Upper lobe of right lung (tissue), 1 donor: Measurements from ENCODE around the gene GAB3. TPM values are rescaled to one million over a fixed set of nuclear protein-coding genes. Genes with fewer than 3 reads are reported as not detected.
A peak's percentile ranks its signal among the peaks of the same experiment; 100 is the strongest.

Experiments
- ATAC-seq: fragments of 200-7000 bp; cut with Tn5 transposase; one replicate; pipeline ENCODE4 v1.9.1; 2020; ENCODE audit warnings: mild to moderate bottlenecking, moderate library complexity
- DNase-seq: peaks from one replicate; pipeline ENCODE4 v3.0.0-alpha.2; 2020
- H3K27ac ChIP-seq: fragments of 200-600 bp; one replicate; pipeline ENCODE4 v1.8.0; 2022
- H3K27me3 ChIP-seq: fragments of 200-600 bp; one replicate; pipeline ENCODE4 v1.8.0; 2022; ENCODE audit warnings: mild to moderate bottlenecking
- H3K36me3 ChIP-seq: fragments of 200-600 bp; one replicate; pipeline ENCODE4 v1.8.0; 2022
- H3K4me1 ChIP-seq: fragments of 200-600 bp; one replicate; pipeline ENCODE4 v1.8.0; 2022
- H3K4me3 ChIP-seq: fragments of 200-600 bp; one replicate; pipeline ENCODE4 v1.8.0; 2022; ENCODE audit warnings: mild to moderate bottlenecking
- H3K9me3 ChIP-seq: fragments of 200-600 bp; one replicate; pipeline ENCODE4 v1.8.0; 2022
- CTCF ChIP-seq: fragments of 200-600 bp; IDR thresholded peaks from one replicate; pipeline ENCODE4 v1.8.0; 2022; ENCODE audit warnings: antibody characterized with exemption
- intact Hi-C: fragments of 100-400 bp; cut with DNase I; formaldehyde crosslinking; loops from one replicate; pipeline ENCODE4 v1.11.0; 2022
- total RNA-seq: library from RNA; stranded (reverse); fragmentation: NEBNext Ultra II Directional; extraction: Animal tissue kit (Norgen Biotek cat#: 25700); gene quantifications from one replicate; pipeline ENCODE4 v1.2.1, GENCODE V29; 2021
- donor health status: DM: no; HTN: yes; CAD: no; lungs with severe emphysema.

The GAB3 gene
- total RNA-seq, 1 donor from 2014 or later = 12.9 TPM

DNA sequence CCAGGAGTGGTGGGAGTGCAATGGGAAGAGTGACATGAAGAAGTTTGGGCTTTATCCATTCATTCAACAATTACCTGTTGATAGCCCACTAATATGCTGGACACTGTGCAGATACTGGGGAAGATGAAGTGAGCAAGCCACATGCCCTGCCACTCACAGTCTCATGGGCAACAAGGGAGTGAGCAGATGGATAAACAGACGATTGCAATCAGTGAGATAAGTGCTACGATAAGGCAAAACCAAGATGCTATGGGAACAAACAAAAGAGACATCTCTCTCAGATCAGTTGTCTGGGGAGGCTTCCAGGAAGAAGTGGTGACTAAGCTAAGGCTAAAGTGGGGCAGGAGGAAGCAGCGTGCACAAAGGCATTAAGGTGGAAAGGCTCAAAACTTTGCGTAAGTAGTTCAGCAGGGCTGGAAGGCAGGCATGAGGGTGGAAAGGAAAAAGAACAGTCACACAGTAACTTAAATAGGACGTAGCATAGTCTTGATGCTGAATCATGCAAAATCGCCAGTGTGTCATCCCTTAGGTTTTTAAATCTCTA is 31.7 kb downstream of the GAB3 start:
- intact Hi-C loops = no loop called here
- DNase-seq = no peak
- H3K9me3 ChIP-seq = no peaks in the 10 kb centered on the region
- peak overlapping the region; percentile 60 for H3K27ac ChIP-seq
- no peak for TF ChIP-seq CTCF
- peak; percentile 74 for ATAC-seq
- peaks cover 15% of the 10 kb centered on the region for H3K4me1 ChIP-seq
- no peak overlapping the region for H3K4me3 ChIP-seq
- H3K36me3 ChIP-seq = no peaks in the 10 kb centered on the region
- no peaks in the 10 kb centered on the region for H3K27me3 ChIP-seq

- Histone ChIP-seq H3K4me3 (no peak overlapping the region), H3K27me3 (no peaks in the 10 kb centered on the region), H3K9me3 (no peaks in the 10 kb centered on the region), H3K27ac (peak overlapping the region; percentile 60), H3K4me1 (peaks cover 15% of the 10 kb centered on the region), H3K36me3 (no peaks in the 10 kb centered on the region)
- no peak for DNase-seq
- no peak for TF ChIP-seq CTCF
- ATAC-seq = peak; percentile 50
- intact Hi-C loops = no loop called here
Measured at GRCh38 chrX:154718616-154719015, 32.3 kb downstream of the GAB3 start.

GRCh38 chrX:154717824-154718223 is 33.1 kb downstream of the GAB3 start:
- peak overlapping the region; percentile 60 for H3K27ac ChIP-seq
- no peak for TF ChIP-seq CTCF
- no peaks in the 10 kb centered on the region for H3K9me3 ChIP-seq
- no peaks in the 10 kb centered on the region for H3K27me3 ChIP-seq
- DNase-seq = no peak
- peak; percentile 38 for ATAC-seq
- H3K4me3 ChIP-seq = no peak overlapping the region
- peaks cover 18% of the 10 kb centered on the region for H3K4me1 ChIP-seq
- intact Hi-C loops = no loop called here
- H3K36me3 ChIP-seq = no peaks in the 10 kb centered on the region

GRCh38 chrX:154715825-154716224 is 35.1 kb downstream of the GAB3 start:
- Histone ChIP-seq H3K27me3 (no peaks in the 10 kb centered on the region), H3K36me3 (peaks cover 5% of the 10 kb centered on the region), H3K4me1 (peaks cover 23% of the 10 kb centered on the region), H3K4me3 (no peak overlapping the region), H3K27ac (no peak overlapping the region), H3K9me3 (no peaks in the 10 kb centered on the region)
- no peak for DNase-seq
- intact Hi-C loops = no loop called here
- no peak for ATAC-seq
- TF ChIP-seq CTCF = no peak

GRCh38 chrX:154714925-154715324 is 36.0 kb downstream of the GAB3 start:
- peaks cover 5% of the 10 kb centered on the region for H3K36me3 ChIP-seq
- DNase-seq (no peak), ATAC-seq (peak; percentile 83)
- H3K4me3 ChIP-seq = no peak overlapping the region
- no peaks in the 10 kb centered on the region for H3K9me3 ChIP-seq
- peaks cover 22% of the 10 kb centered on the region for H3K4me1 ChIP-seq
- H3K27ac ChIP-seq = no peak overlapping the region
- TF ChIP-seq CTCF = peak; percentile 68
- intact Hi-C loops = no loop called here
- H3K27me3 ChIP-seq = no peaks in the 10 kb centered on the region
